GM18520 (cell line): ENCODE data around the gene OTOG.
"Not testable (repeated sequence)": the region's sequence is repeated elsewhere in the genome, so short reads cannot be mapped to it uniquely, and the experiment has no call there.

Source experiments
- ATAC-seq: cut with Tn5 transposase; IDR thresholded peaks from one replicate; pipeline ENCODE4 v1.9.1; 2021; ENCODE audit not compliant: unreplicated experiment

OTOG gene

DNA sequence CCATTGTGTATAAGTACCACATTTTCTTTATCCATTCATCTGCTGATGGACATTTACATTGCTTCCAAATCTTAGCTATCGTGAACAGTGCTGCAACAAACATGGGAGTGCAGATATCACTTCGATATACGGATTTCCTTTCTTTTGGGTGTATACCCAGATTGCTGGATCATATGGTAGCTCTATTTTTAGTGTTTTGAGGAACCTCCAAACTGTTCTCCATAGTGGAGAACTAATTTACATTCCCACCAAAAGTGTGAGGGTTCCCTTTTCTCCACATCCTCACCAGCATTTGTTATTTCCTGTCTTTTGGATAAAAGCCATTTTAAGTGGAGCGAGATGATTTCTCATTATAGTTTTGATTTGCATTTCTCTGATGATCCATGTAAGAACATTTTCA lies 75.7 kb downstream of the OTOG start:
- not testable (repeated sequence) for ATAC-seq

DNA sequence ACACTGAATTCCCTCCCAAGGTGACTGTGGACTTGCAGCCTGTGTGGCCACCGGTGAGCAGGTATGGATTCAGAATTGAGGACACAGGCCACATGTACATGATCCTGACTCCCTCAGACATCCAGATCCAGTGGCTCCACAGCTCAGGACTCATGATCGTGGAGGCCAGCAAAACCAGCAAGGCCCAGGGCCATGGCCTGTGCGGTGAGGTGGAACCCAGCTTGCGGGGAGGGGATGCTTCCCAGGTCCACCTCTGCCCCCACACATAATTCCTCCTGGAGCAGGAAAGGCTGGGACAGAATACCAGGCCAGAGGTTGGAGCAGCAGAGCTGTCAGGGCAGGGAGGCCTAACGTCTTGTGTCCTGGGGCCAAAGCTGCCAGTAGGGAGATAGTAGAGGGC lies 82.1 kb downstream of the OTOG start:
- no peak for ATAC-seq

DNA sequence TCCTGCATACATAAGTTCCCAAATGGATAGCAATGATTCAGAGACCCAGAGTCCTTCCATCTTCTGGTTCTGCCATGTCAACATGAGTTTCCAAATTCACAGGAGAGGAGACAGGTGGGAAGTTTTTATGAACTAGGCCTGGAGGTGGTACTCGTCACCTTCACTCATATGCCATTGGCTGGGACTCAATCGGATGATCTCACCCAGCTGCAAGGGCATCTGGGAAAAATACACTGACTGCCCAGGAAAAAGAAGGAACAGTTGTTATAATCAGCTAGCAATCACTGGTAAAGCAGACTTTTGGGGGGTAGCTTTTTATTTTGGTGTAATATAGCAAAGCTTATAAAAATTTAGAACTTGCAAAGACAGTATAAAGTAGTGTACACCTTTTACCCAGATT lies 83.9 kb downstream of the OTOG start:
- ATAC-seq, result no peak

DNA sequence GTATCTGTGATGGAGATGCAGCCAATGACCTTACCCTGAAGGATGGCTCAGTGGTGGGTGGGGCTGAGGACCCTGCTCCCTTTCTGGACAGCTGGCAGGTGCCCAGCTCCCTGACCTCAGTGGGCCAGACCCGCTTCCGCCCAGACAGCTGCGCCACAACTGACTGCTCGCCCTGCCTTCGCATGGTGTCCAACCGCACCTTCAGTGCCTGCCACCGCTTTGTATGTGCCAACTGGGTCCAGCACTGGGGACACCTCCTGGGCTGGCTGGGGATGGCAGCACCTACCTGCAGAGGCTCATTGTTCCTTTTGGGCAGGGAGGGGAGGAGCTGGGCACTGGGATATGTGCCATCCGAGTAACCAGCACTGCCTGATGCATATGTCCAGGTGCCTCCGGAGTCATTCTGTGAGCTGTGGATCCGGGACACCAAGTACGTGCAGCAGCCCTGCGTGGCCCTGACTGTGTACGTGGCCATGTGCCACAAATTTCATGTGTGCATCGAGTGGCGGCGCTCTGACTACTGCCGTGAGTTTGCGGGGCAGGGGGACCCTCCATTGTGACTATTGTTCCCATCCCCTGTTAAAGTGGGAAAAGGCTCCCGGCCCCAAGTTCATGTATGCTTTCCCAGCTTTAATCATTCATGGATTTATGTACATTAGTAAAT lies 84.8 kb downstream of the OTOG start:
- no peak for ATAC-seq

DNA sequence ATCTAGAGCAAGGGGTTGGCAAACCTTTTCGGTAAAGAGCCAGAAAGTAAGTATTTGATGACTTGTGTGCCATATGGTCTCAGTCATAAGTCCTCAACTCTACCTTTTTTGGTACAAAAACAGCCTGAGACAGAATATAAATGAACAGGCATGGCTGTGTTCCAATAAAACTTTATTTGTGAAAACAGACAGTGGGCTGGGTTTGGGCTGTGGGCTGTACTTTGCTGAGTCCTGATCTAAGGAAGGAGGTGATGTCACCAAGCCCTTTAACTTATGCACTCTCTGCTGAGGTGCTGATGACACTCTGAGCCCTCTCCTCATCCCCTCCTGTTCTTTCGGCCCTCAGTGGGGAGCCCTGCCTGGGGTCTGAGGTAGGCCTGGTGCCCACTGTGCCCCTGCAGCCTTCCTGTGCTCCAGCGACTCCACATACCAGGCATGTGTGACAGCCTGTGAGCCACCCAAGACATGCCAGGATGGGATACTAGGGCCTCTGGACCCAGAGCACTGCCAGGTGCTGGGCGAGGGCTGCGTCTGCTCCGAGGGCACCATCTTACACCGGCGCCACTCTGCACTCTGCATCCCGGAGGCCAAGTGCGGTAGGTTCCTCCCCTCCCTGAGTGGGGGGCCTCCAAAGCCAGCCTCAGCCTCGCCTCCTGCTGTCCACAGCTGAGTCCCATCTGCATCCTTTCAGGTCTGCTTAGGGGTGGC lies 86.4 kb downstream of the OTOG start:
- ATAC-seq, result no peak

DNA sequence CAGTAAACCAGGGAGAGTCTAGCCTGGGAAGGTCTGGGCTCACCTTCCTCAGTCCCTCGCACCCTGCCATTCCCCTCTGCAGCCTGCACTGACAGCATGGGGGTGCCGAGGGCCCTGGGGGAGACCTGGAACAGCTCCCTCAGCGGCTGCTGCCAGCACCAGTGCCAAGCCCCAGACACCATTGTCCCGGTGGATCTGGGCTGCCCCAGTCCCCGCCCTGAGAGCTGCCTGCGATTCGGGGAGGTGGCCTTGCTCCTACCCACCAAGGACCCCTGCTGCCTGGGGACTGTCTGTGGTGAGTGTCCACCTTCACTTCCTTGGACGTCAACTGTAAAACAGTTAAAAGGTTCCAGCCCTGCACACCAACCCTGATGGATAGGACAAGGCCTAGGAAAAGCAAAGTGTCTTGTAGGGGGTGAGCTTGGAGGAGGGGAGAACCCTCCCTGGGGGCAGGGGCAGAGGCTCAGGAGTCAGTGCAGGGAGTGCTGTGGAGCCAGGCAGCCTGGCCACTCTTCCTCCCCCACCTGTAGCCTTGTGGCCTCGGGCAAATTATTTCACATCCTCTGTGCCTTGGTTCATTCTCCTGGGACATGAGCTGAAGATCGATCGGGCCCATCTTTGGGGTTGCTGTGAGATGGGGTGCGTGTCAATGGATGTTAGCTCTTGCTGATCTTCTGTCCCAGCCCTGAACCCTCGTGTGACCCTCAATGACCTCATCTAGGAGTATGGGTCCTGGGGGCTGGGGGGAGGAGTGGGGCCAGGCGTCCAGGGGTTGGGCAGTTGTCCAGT lies 87.1 kb downstream of the OTOG start:
- ATAC-seq, result no peak

DNA sequence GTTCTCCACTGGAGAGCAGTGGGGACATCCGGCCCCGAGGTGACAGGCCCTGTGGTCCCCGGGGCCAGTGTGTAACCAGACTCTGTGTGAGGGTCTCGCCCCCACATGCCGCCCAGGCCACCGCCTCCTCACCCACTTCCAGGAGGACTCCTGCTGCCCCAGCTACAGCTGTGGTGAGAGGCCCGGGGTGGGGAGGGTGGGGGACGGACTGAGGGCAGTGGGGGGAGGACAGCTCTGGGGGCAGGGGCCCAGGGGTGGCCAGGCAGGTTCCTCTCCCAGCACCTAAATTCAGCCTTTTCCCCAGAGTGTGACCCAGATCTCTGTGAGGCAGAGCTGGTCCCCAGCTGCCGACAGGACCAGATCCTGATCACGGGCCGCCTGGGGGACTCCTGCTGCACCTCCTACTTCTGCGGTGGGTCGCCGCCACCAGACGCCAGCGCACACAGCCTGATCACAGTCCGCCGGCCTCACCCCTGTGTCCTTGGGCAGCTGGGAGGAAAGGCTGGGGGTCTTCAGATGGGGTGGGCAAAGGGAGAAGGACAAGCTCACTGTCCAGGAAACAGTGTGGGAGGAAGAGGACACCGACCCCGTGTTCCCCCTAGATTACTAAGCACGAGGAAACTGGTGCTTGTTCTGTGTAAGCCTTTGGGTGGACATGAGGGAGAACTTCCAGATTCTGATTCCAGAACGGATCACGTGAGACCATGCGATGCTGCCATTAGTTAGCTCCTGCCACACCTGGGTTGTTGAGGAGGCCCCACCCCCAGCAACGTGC lies 87.9 kb downstream of the OTOG start:
- no peak for ATAC-seq

DNA sequence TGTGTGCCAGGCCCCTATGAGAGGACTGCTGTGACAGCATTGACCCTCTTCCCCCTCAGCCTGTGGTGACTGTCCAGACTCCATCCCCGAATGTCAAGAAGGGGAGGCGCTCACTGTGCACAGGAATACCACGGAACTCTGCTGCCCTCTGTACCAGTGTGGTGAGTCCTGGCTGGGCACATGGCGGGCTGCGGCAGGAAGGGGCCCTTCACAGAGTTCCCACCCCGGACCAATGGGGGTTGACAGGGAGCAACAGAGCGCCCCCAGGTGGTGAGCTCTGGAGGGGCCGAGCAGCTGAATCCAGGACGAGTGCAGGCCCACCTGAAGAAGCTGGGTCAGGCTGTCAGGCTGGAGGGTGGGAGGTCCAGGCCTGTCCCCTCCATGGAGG lies 88.5 kb downstream of the OTOG start:
- ATAC-seq, result no peak

DNA sequence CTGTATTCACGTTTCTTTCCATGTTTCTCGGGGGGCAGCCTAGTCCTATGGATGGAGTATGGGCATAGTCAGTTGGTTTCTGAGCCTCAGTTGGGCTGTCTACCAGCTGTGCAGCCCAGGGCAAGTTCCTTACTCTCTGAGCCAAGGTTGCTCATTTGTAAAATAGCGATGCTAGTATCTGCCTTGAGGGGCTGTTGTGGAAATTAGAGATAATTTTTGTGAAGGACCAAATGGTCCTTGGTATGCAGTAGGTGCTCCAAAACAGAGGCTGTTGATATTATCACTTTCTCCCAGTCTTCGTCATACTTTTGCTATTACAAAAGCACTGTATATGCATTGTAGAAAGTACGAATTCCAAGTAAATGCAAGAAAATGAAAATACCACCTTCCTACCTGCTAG lies 89.7 kb downstream of the OTOG start:
- ATAC-seq, result no peak

DNA sequence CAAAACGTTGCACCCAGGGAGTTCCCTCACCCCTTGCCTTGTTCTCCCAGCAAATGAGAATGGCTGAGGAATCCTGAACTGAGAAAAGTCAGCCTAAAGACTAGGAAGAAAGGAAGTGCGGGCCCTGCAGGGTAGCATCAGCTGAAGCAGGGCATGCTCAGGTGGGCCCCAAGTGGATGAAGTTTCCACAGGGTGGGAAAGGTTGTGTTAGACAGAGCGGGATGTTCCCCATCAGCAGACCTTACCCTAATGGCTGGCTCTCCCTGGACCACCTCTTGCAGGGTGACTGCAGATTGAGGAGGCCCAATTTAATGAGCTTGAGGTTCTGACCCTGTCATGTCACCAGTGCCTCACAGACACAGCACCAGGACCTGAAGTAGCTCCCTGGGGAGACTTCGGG lies 90.8 kb downstream of the OTOG start:
- ATAC-seq, result no peak

DNA sequence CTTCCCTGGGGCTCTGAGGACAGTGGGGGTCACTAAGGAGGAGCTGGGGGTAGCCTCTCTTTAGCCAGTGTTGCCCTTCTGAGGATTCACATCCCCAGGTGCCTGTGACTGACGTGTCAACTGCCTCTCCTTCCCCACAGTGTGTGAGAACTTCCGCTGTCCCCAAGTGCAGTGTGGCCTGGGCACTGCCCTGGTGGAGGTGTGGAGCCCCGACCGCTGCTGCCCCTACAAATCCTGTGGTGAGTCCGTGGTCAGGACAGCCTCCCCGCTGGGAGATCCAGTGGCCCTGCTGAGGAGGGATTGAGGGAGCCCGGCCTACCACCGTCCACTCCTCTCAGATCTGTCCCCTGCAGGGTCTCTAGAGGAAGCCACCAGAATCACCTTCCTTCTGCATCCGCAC lies 91.3 kb downstream of the OTOG start:
- no peak for ATAC-seq

DNA sequence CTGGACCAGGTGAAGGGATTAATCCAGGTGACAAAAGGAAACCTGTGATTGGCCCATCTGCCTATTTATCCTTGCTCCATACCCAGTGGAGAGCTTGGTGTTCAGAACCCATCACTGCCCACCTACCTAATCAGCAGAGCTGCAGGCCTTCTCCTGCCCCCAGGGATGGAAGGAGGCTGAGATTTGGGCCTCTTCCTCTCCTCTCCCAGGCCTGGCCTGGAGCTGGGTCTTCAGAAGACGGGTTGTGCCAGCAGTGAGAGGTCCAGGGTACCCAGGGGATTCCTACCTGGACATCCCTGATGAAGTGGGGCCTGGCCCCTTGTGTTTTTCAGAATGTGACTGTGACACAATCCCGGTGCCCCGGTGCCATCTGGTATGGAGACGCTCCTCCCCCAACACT lies 92.0 kb downstream of the OTOG start:
- ATAC-seq, result no peak

DNA sequence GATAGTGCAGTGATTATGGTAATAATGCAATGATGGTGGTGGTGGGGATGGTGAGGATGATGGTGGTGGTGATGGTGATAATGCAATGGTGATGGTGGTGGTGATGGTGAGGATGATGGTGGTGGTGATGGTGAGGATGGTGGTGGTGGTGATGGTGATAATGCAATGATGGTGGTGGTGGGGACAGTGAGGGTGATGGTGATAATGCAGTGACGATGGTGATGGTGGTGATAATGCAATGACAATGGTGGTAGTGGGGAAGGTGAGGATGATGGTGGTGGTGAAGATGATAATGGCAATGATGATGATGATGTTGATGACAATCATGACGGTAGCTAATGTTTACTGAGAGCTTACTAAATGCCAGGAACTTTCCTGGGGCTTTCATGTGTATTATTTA lies 92.7 kb downstream of the OTOG start:
- ATAC-seq, result no peak

DNA sequence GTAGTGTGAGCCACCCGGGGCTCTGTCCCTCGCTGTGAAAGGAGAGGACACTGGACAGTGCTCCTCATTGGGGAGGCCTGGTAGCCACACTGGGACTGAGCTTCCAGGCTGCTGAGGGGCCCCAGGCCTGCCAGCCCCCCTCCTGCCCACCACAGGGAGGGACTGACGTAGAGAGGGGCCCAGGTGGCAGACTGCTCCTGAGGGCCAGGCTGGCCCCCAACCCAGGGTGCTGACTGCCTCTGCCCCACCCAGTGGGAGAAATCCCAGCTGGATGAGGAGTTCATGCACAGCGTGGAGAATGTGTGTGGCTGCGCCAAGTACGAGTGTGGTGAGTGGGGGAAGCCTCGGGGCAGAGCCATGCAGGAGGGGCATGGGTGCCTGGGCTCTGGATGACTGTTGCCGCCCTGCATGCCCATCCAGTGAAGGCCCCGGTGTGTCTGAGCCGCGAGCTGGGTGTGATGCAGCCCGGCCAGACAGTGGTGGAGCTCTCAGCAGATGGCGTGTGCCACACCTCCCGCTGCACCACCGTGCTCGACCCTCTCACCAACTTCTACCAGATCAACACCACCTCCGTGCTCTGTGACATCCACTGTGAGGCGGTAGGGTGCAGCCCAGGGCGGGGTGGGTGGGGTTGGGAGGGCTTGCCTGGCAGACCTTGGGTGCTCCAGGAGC lies 93.6 kb downstream of the OTOG start:
- ATAC-seq, result no peak

DNA sequence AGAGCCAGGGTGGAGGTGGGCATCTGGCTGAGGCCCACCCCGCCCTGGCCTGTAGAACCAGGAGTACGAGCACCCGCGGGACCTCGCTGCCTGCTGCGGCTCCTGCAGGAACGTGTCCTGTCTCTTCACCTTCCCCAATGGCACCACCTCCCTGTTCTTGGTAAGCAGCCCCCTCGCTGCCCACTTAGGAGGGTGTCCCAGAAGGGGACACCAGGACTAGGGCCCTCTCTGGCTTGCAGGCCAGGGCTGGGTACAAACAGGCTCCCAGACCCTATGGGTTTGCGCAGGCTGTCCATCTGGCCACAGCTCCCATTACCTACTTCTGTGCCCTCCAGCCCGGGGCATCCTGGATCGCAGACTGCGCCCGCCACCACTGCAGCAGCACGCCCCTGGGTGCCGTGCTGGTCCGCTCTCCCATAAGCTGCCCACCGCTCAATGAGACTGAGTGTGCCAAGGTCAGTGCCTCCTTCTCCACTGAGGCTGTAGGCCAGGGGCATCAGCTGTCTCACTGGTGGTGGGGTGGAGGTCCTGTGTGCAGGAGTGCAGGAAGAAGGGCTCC lies 94.8 kb downstream of the OTOG start:
- no peak for ATAC-seq

DNA sequence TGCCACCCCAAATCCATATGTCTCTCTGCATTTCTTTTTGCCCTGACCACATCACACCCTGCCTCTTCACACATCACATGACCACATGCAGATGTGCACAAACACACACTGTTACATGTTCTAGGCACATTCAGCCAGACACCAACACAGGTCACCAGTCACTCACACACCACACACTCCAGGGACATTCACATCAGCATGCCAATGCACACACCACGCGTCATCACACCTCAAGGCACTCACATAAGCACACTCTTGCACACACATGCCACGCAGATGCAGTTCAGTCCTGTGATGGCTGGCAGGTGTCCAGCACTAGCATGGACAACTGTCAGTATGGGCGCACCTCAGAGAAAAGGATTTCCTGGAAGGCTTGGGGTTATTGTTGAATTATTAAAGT lies 95.3 kb downstream of the OTOG start:
- no peak for ATAC-seq

DNA sequence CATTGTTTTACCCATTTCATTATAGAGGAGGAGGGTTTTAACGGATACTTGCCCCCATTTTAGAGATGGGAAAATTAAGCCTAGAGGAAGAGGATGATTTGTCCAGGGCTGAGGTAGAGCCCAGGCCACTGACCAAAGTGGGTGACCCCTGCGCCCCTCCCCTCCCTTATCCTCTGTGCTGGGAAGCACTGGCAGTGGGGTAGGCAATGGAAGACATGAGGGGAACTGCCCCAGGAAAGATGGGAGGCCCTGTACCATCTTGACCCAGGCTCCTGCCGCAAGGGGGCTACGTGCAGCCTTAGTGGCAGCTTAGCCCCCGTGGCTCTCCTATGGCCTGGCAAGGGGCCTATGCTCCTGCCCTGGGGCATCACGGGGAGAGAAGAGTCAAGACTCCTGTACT lies 95.9 kb downstream of the OTOG start:
- no peak for ATAC-seq

DNA sequence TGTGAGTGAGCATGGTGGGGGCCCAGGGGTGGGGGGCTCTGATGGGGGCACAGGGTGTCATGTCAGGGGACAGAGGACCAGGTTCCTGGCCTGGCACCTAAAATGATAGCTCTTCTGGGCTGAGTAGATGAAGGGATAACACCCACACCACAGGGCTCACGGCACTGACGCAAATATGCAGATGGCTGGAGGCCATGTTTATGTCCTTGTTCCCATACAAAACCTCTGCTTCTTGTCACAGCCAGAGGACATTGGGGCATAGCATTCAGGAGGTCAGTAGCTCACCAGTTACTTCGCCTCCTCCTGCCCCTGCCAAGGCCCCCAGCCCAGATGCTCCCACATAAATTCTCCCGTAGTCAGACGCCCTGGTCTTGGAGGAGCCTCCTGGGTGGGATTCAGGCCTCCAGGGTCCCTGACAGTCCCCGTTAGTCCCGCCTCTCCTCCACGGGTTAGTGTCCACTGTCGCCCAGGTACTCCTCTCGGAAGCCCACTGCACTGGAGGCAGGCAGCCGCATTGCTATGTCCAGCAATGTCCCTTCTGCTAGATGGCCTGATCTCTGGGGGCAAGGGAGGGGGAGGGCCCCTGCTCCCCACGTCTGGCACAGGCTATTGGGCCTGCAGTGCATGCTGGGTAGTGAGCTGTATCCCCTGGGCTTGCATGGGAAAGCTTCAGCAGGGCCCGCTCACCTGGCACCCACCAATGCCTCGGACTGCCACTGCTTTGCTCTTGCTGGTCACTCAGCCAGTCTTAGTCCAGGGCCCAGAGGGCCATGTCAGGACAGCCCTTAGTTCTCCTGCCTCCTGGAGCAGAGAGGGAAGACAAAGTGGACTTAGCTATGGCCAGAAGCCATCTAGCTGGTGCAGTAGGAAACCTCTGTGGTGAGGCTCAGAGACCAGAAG lies 96.7 kb downstream of the OTOG start:
- ATAC-seq, result no peak

DNA sequence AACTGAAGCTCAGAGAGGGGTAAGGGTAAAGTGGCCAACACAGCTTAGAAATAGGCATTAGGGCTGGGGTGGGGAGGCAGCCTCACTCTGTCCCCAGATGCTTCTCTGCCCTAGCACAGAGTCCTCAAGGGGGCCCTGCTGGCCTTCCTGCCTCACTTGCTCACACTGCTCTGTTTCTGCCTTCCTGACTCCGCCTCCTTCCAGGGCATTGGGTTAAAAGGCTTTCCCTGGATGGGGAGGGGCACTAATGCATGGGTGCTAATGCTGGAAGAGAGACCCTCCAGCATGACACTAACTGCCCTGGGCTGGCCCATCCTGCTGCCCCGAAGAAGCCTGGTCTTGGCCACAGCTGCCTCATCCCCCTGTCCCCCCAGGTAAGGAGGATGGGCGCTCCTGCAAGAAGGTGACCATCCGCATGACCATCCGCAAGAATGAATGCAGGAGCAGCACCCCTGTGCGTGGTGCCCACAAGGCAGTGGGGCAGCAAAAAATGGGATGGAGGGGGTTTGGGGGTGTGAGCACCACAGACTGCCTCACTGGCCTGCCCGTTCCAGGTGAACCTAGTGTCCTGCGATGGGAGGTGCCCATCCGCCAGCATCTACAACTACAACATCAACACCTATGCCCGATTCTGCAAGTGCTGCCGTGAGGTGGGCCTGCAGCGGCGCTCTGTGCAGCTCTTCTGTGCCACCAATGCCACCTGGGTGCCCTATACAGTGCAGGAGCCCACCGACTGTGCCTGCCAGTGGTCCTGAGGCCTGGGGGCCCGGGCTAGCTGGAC lies 98.3 kb downstream of the OTOG start:
- ATAC-seq, result no peak
